GM21717 (cell line): Measurements from ENCODE around the gene RNF11.
A peak's percentile ranks its signal among the peaks of the same experiment; 100 is the strongest.

Experiments
- ATAC-seq: cut with Tn5 transposase; IDR thresholded peaks from one replicate; pipeline ENCODE4 v1.9.1; 2021; ENCODE audit warnings: mild to moderate bottlenecking, moderate library complexity; ENCODE audit not compliant: unreplicated experiment

RNF11 gene

GRCh38 chr1:51263147-51263877 lies 27.2 kb downstream of the RNF11 start:
- no peak for ATAC-seq

GRCh38 chr1:51264451-51264850 lies 28.4 kb downstream of the RNF11 start:
- ATAC-seq = no peak

- no peak for ATAC-seq
Observed at GRCh38 chr1:51265618-51266017, 29.5 kb downstream of the RNF11 start.

DNA sequence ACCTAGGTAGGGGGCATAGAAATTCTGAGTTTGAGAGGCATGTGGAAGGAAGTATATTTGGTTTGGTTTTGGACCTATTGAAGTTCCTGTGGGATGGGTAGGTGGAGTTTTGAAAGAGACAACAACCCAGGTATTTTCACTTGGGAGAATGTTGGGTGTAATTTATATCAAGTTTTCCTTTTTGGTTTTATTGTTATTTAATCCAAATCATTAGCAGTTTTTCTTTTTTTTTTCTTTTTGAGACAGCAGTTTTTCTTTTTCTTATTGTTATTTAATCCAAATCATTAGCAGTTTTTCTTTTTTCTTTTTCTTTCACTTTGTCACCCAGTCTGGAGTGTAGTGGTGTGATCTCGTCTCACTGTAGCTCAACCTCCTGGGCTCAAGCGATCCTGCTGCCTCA lies 30.1 kb downstream of the RNF11 start:
- ATAC-seq = no peak

- no peak for ATAC-seq
Observed at GRCh38 chr1:51266791-51267190, 30.7 kb downstream of the RNF11 start.

DNA sequence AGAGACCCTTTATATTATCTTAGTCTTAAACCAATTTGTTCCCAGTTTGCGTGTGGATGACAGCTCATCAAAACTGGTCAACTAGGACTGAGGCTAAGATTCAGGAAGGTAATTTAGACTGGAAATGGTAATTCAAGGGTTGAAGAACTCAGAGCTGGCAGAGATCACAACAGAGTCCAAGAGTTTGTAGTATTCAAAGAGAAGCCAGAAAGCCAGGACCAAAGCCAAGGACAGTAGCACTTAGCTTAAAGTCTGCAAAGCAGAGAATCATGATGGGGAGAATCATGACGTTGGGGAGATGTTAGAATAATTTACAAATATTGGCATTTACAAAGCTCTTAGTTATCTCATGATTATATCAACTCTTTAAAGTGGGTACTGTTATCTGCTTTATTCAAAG lies 32.6 kb downstream of the RNF11 start:
- ATAC-seq = peak; percentile 7

DNA sequence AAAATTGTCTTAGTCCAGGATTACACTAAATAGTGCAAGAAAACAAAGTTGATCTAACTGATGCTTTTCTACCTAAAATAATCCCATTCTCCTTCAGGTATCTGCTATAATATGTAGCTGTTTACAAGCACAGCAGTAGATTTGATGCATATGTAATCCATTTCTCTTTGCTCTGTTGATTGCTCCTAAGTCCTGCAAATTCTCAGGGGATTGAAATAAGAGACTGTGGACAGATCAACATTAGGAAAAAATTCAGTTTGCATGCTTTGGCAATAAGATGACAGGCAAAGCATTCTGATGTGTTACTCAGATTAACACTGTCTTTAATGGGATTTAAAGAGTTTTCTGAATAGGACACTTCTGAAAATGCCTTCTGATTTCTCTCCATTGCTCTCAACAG lies 34.7 kb downstream of the RNF11 start:
- ATAC-seq = no peak

GRCh38 chr1:51272916-51273315 lies 36.8 kb downstream of the RNF11 start:
- ATAC-seq = no peak

GRCh38 chr1:51274676-51275075 lies 38.6 kb downstream of the RNF11 start:
- no peak for ATAC-seq

DNA sequence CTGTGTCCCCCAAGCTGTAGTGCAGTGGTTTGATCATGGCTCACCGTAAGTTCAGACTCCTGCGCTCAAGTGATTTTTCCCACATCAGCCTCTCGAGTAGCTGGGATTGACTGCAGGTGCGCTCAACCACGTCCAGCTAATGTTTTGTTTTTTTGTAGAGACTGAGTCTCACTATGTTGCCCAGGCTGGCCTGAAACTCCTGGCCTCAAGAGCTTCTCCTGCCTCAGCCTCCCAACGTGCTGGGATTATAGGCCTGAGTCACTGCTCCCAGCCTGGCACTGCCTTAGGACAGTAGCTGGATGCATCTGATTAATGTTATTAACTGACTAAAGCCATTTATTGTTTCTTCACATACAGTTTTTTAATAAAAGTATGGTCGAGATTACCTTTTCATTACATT lies 40.2 kb downstream of the RNF11 start:
- ATAC-seq = no peak

DNA sequence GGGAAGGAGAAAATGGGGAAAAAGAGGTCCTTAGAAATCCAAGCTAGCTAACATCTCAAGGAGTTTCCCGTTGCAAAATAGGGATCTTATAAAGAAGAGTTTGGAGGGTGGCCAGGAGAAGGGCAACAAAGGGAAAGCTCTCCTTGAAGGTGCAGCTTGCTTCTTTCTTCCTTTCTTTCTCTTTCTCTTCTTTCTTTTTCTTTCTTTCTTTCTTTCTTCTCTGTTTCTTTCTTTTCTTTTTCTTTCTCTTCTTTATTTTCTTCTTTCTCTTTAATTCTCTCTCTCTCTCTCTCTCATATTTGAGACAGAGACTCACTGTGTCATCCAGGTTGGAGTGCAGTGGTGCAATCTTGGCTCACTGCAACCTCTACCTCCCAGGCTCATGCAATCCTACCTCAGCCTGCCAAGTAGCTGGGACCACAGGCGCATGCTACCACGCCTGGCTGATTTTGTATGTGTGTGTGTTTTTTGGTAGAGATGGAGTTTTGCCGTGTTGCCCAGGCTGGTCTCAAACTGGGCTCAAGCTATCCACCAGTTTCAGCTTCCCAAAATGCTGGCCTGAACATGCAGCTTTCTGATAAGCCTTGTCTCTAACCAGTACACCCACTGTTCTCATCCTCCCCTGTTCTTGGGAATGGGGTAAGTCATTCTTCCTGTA lies 44.4 kb downstream of the RNF11 start:
- no peak for ATAC-seq

GRCh38 chr1:51281807-51282206 lies 45.7 kb downstream of the RNF11 start:
- no peak for ATAC-seq

DNA sequence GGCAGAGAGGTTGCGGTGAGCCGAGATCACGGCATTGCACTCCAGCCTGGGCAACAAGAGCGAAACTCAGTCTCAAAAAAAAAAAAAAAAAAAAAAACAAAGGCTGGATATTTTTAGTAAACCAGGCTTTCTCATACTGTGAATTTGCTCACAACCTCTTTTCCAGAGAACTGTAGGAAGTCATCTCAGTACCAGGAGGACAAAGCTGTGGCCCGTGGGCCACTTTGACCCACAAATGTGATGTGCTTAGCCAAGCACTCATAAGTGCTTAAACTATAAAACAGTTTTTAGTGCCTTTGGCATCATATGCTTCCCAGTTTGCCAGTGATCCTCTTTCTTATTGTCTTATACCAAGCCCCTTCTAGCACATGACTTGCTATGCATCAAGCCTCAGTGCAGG lies 46.5 kb downstream of the RNF11 start:
- ATAC-seq = no peak

DNA sequence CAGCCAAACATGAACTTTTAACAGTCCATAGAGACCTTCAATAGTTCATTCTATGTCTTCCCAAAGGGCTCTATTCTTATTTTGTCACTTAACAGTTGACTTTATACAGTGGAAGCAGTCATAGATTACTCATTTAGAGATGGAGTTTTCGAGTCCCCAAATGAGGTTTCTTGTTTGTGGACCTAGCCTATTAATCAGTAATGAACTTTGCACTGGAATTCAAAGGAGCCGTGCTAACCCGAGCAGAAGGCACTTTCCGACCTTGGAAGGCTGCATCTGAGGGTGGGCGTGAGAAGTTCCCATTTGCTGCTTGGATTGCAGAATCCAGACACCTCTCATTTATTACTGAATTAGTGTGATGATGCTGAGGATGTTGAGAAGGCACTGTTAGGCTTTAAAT lies 47.9 kb downstream of the RNF11 start:
- ATAC-seq = no peak

DNA sequence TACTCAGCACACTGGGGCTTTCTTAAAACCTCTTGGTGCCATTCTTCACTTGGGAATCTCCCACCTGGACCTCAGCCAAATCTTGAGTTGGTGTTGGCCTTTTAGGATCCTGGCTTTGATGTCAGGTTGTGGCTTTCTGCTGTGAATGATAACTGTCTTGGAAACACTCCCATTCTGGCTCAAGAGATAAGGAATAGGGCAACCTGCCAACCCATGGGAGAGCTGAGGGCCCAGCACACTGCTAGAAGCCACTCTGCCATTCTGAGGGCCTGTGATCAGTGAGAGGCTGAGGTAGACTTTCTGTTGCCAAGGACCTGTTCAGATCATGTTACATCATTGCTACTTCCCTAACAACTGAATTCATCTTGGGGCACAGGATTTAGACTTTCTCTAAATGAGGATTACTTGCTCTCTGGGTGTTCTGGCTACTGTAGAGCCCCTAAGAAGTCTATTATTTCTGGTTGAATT lies 48.4 kb downstream of the RNF11 start:
- ATAC-seq = peak; percentile 54

DNA sequence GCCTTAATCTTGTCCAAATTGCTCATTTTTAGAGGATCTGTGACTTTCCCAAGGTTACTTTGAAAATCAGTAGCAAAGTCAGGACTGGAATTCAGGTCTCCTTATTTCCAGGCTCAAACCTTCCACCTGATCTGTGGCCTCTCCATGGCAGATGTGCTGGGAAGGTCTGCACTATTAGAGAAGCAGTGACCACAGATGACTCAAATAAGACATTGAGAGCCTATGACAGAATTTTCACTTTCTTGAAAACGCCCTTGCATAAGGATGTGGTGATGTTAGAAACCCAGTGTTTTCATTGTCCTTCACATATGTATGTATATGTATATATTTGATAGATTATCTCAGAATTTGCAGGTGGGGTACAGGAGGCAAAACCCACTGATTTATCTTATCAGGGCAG lies 49.0 kb downstream of the RNF11 start:
- ATAC-seq = peak; percentile 86

GRCh38 chr1:51287966-51288365 lies 51.9 kb downstream of the RNF11 start:
- ATAC-seq = no peak

DNA sequence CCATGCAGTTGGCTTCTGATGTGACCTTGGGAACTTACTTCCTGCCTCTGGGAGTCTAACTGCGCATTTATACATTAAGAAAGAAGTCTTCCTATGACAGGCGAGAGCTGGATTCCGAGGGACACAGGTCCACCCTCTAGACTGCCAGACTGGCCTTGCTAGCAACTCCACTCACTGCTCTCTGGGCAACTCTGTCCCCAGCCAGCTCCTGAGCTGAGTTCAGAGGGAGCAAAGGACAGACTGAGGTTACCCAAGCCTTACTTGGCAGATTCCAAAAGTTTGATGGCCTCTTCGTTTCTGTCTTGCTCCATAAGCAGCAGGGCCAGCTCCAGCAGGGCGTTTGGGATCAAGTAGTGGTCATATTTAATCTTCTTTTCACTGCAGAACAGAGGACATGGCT lies 52.5 kb downstream of the RNF11 start:
- no peak for ATAC-seq

- ATAC-seq = no peak
Observed at GRCh38 chr1:51289676-51290488, 53.8 kb downstream of the RNF11 start.

DNA sequence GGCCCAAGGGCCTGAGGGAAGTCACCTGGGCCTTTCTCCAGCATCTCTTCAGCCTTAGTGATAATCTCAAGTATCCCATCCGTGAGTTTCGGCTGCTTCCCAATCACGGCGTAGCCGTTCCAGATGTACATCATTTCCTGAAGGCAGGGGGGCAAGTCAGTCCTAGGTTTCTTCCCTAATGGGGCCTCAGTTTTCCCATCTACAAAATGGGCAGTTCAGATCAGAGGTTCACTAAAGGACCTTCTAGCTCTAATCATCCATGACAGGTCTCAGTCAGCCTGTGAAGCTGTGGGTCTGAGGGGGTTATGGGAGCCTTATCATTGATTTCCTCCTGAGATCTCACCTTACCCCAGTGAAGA lies 54.4 kb downstream of the RNF11 start:
- no peak for ATAC-seq

DNA sequence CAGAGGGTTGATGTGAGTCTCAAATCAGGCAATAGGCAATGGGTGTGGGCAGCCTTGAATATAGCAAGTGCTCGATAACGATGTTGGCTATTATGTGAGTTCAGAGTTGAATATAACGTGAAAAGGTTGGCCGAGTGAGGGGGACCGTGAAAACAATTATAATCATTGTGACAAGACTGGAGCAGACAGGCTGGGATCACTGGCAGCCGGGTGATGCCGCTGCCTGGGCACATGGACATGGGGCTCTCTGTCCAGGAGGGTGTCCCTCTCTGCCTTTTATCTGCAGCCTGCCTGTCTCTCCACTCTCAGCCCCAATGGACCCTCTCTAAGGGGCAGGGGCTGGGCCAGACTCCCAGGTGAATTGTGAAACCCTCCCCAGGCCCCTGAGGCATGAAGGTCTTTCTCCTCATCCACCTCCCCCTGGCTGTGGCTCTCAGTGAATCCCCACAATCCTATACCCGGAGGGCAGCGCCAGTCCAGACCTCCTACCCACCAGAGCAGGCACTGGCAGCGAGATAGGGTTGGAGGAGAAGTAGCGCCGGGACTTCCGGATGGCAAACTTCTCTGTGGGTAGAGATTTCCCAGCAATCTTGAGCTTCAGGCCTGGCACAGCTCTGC lies 57.9 kb downstream of the RNF11 start:
- no peak for ATAC-seq
